ENCODE data around the gene INSL3. TPM values are rescaled to one million over a fixed set of nuclear protein-coding genes. Genes with fewer than 3 reads are reported as not detected.

Gene INSL3
- polyA plus RNA-seq, 1 donor (not counting 4 experiments of a cell fraction or from before 2014, with no cell fraction given): not detected

DNA sequence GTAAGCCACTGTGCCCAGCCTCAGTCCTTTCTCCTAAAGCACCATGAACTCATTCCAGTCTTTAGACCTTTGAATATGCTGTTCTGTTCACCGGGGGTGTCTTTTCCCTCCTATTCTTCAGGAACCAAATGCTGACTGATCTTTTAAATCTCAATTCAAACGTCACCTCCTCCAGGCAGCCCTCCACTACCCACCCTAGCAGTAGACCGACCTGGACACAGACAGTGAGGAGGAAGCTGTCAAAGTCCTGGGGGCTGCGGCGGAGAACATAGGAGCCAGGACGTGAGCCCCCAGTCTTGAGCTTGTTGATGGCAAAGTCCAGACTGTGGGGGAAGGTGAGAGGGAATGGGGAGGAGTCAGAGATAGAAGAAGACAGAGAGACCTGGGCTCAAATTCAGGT, 18.7 kb upstream of the INSL3 start:
- TF ChIP-seq EZH2 (IDR thresholded peaks at IDR 0.05; ENCODE audit: low read length): no peak
- TF ChIP-seq, protein P1, sequence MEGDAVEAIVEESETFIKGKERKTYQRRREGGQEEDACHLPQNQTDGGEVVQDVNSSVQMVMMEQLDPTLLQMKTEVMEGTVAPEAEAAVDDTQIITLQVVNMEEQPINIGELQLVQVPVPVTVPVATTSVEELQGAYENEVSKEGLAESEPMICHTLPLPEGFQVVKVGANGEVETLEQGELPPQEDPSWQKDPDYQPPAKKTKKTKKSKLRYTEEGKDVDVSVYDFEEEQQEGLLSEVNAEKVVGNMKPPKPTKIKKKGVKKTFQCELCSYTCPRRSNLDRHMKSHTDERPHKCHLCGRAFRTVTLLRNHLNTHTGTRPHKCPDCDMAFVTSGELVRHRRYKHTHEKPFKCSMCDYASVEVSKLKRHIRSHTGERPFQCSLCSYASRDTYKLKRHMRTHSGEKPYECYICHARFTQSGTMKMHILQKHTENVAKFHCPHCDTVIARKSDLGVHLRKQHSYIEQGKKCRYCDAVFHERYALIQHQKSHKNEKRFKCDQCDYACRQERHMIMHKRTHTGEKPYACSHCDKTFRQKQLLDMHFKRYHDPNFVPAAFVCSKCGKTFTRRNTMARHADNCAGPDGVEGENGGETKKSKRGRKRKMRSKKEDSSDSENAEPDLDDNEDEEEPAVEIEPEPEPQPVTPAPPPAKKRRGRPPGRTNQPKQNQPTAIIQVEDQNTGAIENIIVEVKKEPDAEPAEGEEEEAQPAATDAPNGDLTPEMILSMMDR (optimal IDR thresholded peaks at IDR 0.05 in 1 of 3, IDR thresholded peaks at IDR 0.05 in 1 of 3, conservative IDR thresholded peaks at IDR 0.05 in 1 of 3; ENCODE audit: extremely low read depth in 1 of 3, insufficient read depth in 2 of 3, low read length in 3 of 3): no peak
- Histone ChIP-seq H3K27ac (ENCODE audit: control insufficient read depth, insufficient read depth, low read length) (no peak overlapping the region), H3K9me3 (ENCODE audit: control insufficient read depth, low read depth, low read length) (no peaks in the 10 kb centered on the region), H3K27me3 (ENCODE audit: control insufficient read depth, extremely low read depth, insufficient read depth, low read length) (no peaks in the 10 kb centered on the region), H3K4me2 (ENCODE audit: control insufficient read depth, extremely low read depth, insufficient read depth, low read depth, low read length) (no peak overlapping the region), H3K36me3 (ENCODE audit: control insufficient read depth in 2 of 2, extremely low read depth in 1 of 2, insufficient read depth in 2 of 2, low read length in 2 of 2) (no peaks in the 10 kb centered on the region), H2AFZ (ENCODE audit: control insufficient read depth, low read length) (no peak overlapping the region), H3K9me1 (ENCODE audit: control insufficient read depth, extremely low read depth, insufficient read depth, low read length) (no peaks in the 10 kb centered on the region), H3K9ac (ENCODE audit: control insufficient read depth, extremely low read depth, insufficient read depth, low read length) (no peak overlapping the region), H3K4me1 (ENCODE audit: control insufficient read depth, extremely low read depth, insufficient read depth, low read length) (peaks cover 5% of the 10 kb centered on the region), H3K79me2 (ENCODE audit: control insufficient read depth, insufficient read depth, low read length) (no peaks in the 10 kb centered on the region), H4K20me1 (ENCODE audit: control insufficient read depth, extremely low read depth, insufficient read depth, low read length) (no peaks in the 10 kb centered on the region), H3K4me3 (ENCODE audit: control insufficient read depth in 2 of 3, extremely low read depth in 1 of 3, insufficient read depth in 2 of 3, low read depth in 1 of 3, low read length in 3 of 3) (no peak overlapping the region)
- DNase-seq (ENCODE audit: low read depth, low spot score): no peak
- no peak for FAIRE-seq
- dilution Hi-C loops (cut with MboI; ENCODE audit: extremely low pct_ligation_motif_present, low sequenced_read_pairs): no loop called here

DNA sequence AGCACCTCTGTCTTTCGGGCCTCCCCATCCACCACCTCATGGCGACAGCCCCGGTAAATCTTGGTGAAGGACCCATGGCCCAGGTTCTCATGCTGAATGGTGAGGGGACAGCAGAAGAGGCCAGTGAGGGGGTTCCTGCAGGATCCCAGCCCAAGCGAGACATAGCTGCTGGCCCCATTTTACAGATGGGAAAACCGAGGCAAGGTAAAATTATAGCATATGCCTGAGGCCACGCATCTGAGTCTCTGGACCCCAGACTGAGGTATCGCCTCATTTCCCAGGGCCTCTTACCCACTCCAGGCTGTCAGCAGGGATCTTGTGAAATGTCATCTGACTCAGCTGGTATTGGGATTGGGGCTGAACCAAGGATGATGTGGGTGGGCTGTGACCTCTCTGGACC, 16.7 kb upstream of the INSL3 start:
- DNase-seq (ENCODE audit: low read depth, low spot score) (no peak), FAIRE-seq (no peak)
- no peak for TF ChIP-seq EZH2 (IDR thresholded peaks at IDR 0.05; ENCODE audit: low read length)
- TF ChIP-seq, protein P1 (optimal IDR thresholded peaks at IDR 0.05 in 1 of 3, IDR thresholded peaks at IDR 0.05 in 1 of 3, conservative IDR thresholded peaks at IDR 0.05 in 1 of 3; ENCODE audit: extremely low read depth in 1 of 3, insufficient read depth in 2 of 3, low read length in 3 of 3): no peak
- no peaks in the 10 kb centered on the region for H3K27me3 ChIP-seq (ENCODE audit: control insufficient read depth, extremely low read depth, insufficient read depth, low read length)
- H3K9me1 ChIP-seq (ENCODE audit: control insufficient read depth, extremely low read depth, insufficient read depth, low read length): no peaks in the 10 kb centered on the region
- H3K4me2 ChIP-seq (ENCODE audit: control insufficient read depth, extremely low read depth, insufficient read depth, low read depth, low read length): no peak overlapping the region
- no peaks in the 10 kb centered on the region for H3K36me3 ChIP-seq (ENCODE audit: control insufficient read depth in 2 of 2, extremely low read depth in 1 of 2, insufficient read depth in 2 of 2, low read length in 2 of 2)
- H3K9ac ChIP-seq (ENCODE audit: control insufficient read depth, extremely low read depth, insufficient read depth, low read length): no peak overlapping the region
- H3K27ac ChIP-seq (ENCODE audit: control insufficient read depth, insufficient read depth, low read length): no peak overlapping the region
- dilution Hi-C loops (cut with MboI; ENCODE audit: extremely low pct_ligation_motif_present, low sequenced_read_pairs): no loop called here
- H2AFZ ChIP-seq (ENCODE audit: control insufficient read depth, low read length): no peak overlapping the region
- H3K4me3 ChIP-seq (ENCODE audit: control insufficient read depth in 2 of 3, extremely low read depth in 1 of 3, insufficient read depth in 2 of 3, low read depth in 1 of 3, low read length in 3 of 3): no peak overlapping the region
- no peaks in the 10 kb centered on the region for H3K9me3 ChIP-seq (ENCODE audit: control insufficient read depth, low read depth, low read length)
- no peaks in the 10 kb centered on the region for H4K20me1 ChIP-seq (ENCODE audit: control insufficient read depth, extremely low read depth, insufficient read depth, low read length)
- H3K79me2 ChIP-seq (ENCODE audit: control insufficient read depth, insufficient read depth, low read length): no peaks in the 10 kb centered on the region
- H3K4me1 ChIP-seq (ENCODE audit: control insufficient read depth, extremely low read depth, insufficient read depth, low read length): peaks cover 5% of the 10 kb centered on the region
